ENCODE measurements around the gene CLASP2.
"Not testable (repeated sequence)": the region's sequence is repeated elsewhere in the genome, so short reads cannot be mapped to it uniquely, and the experiment has no call there.

CLASP2 gene

GRCh38 chr3:33544126-33544525, 173.9 kb downstream of the CLASP2 start:
- no peak for DNase-seq (ENCODE audit: low read depth, low spot score)

- DNase-seq (ENCODE audit: low read depth, low spot score): no peak
Measured at GRCh38 chr3:33543601-33544000, 174.5 kb downstream of the CLASP2 start.

- no peak for DNase-seq (ENCODE audit: low read depth, low spot score)
Measured at GRCh38 chr3:33541918-33542317, 176.1 kb downstream of the CLASP2 start.

GRCh38 chr3:33538678-33539339, 179.2 kb downstream of the CLASP2 start:
- DNase-seq (ENCODE audit: low read depth, low spot score): no peak

- no peak for DNase-seq (ENCODE audit: low read depth, low spot score)
Measured at GRCh38 chr3:33537133-33537532, 180.9 kb downstream of the CLASP2 start.

GRCh38 chr3:33526787-33527186, 191.3 kb downstream of the CLASP2 start:
- DNase-seq (ENCODE audit: low read depth, low spot score): no peak

GRCh38 chr3:33525232-33525631, 192.8 kb downstream of the CLASP2 start:
- no peak for DNase-seq (ENCODE audit: low read depth, low spot score)

- no peak for DNase-seq (ENCODE audit: low read depth, low spot score)
Measured at GRCh38 chr3:33523093-33523667, 194.9 kb downstream of the CLASP2 start.

GRCh38 chr3:33521736-33522135, 196.3 kb downstream of the CLASP2 start:
- no peak for DNase-seq (ENCODE audit: low read depth, low spot score)

GRCh38 chr3:33513262-33513863, 204.7 kb downstream of the CLASP2 start:
- DNase-seq (ENCODE audit: low read depth, low spot score): no peak

- DNase-seq (ENCODE audit: low read depth, low spot score): no peak
Measured at GRCh38 chr3:33505027-33505426, 213.0 kb downstream of the CLASP2 start.

- no peak for DNase-seq (ENCODE audit: low read depth, low spot score)
Measured at GRCh38 chr3:33496449-33496848, 221.6 kb downstream of the CLASP2 start.

GRCh38 chr3:33491721-33492120, 226.3 kb downstream of the CLASP2 start:
- DNase-seq (ENCODE audit: low read depth, low spot score): no peak

- DNase-seq (ENCODE audit: low read depth, low spot score): no peak
Measured at GRCh38 chr3:33490641-33491241, 227.3 kb downstream of the CLASP2 start.

GRCh38 chr3:33488683-33489082, 229.4 kb downstream of the CLASP2 start:
- no peak for DNase-seq (ENCODE audit: low read depth, low spot score)

GRCh38 chr3:33488246-33488645, 229.8 kb downstream of the CLASP2 start:
- DNase-seq (ENCODE audit: low read depth, low spot score): no peak

GRCh38 chr3:33482111-33482521, 235.9 kb downstream of the CLASP2 start:
- DNase-seq (ENCODE audit: low read depth, low spot score): no peak

GRCh38 chr3:33474896-33475295, 243.2 kb downstream of the CLASP2 start:
- DNase-seq (ENCODE audit: low read depth, low spot score): no peak

GRCh38 chr3:33473813-33474212, 244.2 kb downstream of the CLASP2 start:
- DNase-seq (ENCODE audit: low read depth, low spot score): no peak

GRCh38 chr3:33467786-33468185, 250.3 kb downstream of the CLASP2 start:
- DNase-seq (ENCODE audit: low read depth, low spot score): no peak

GRCh38 chr3:33461097-33461496, 257.0 kb downstream of the CLASP2 start:
- DNase-seq (ENCODE audit: low read depth, low spot score): no peak

GRCh38 chr3:33459577-33459976, 258.5 kb downstream of the CLASP2 start:
- not testable (repeated sequence) for DNase-seq (ENCODE audit: low read depth, low spot score)

GRCh38 chr3:33458446-33458845, 259.6 kb downstream of the CLASP2 start:
- DNase-seq (ENCODE audit: low read depth, low spot score): no peak

Data from activated CD4-positive, CD25-positive, alpha-beta regulatory T cell treated with anti-CD3 and anti-CD28 coated beads, Interleukin-2, amount 50 U/mL, for 16 hours (primary cell).